Lung (tissue), 14 donors: ENCODE data around the gene GOLGA8H. TPM values are rescaled to one million over a fixed set of nuclear protein-coding genes. Genes with fewer than 3 reads are reported as not detected.
"Not testable (repeated sequence)": the region's sequence is repeated elsewhere in the genome, so short reads cannot be mapped to it uniquely, and the experiment has no call there.

Experiments used
- ATAC-seq: fragments of 200-7000 bp; cut with Tn5 transposase; one replicate; pipeline ENCODE4 v1.9.1; 2020; ENCODE audit warnings: moderate number of reproducible peaks; ENCODE audit not compliant: insufficient read depth, low FRiP score
- DNase-seq, 3 donors: peaks; one replicate each; pipeline ENCODE4 v3.0.0-alpha.2; 2013 to 2017
- H3K27ac ChIP-seq, 2 donors: one replicate each; pipeline ENCODE4 v1.5.1; 2013; ENCODE audit warnings: mild to moderate bottlenecking in 2 of 2, moderate library complexity in 2 of 2, control low read depth in 1 of 2, inconsistent platforms in 1 of 2, low read depth in 1 of 2, low read length in 1 of 2
- H3K27me3 ChIP-seq, 3 donors: one replicate each; pipeline ENCODE4 v1.5.1; 2013; ENCODE audit warnings: low read length in 2 of 3; ENCODE audit not compliant: control insufficient read depth in 3 of 3, insufficient read depth in 3 of 3
- H3K36me3 ChIP-seq, 4 donors: one replicate each; pipeline ENCODE4 v1.5.1; 2013; ENCODE audit warnings: low read length in 4 of 4, mild to moderate bottlenecking in 1 of 4, moderate library complexity in 1 of 4; ENCODE audit not compliant: control insufficient read depth in 4 of 4, insufficient read depth in 4 of 4
- H3K4me1 ChIP-seq, 5 donors: one replicate each; pipeline ENCODE4 v1.5.1; 2013; ENCODE audit warnings: low read length in 5 of 5, mild to moderate bottlenecking in 2 of 5, moderate library complexity in 1 of 5; ENCODE audit not compliant: control insufficient read depth in 5 of 5, insufficient read depth in 5 of 5
- H3K4me3 ChIP-seq: one replicate; pipeline ENCODE4 v1.5.1; 2013; ENCODE audit warnings: mild to moderate bottlenecking, control low read depth, moderate library complexity
- H3K9ac ChIP-seq, 2 donors: one replicate each; pipeline ENCODE4 v1.5.1; 2013; ENCODE audit warnings: low read length in 2 of 2, control low read depth in 1 of 2; ENCODE audit not compliant: insufficient read depth in 1 of 2
- H3K9me3 ChIP-seq, 4 donors: one replicate each; pipeline ENCODE4 v1.5.1; 2013; ENCODE audit warnings: low read length in 3 of 4, mild to moderate bottlenecking in 1 of 4, moderate library complexity in 1 of 4; ENCODE audit not compliant: control insufficient read depth in 4 of 4, insufficient read depth in 3 of 4
- WGBS, 2 donors: extraction: QIAGEN DNeasy Blood & Tissue Kit; methylation state at CpG; one replicate each; pipeline ENCODE4 v1.1.7; 2013; 5-methylcytosine and 5-hydroxymethylcytosine counted together
- long read RNA-seq, 5 donors: transcript quantifications; one replicate each; lab custom pipeline, GENCODE V29; 2026
- polyA plus RNA-seq, 2 donors: library from polyadenylated mRNA; stranded (reverse); fragments of 200-250 nt; gene quantifications; one replicate each; pipeline ENCODE4 v1.2.1, GENCODE V29; 2013
- total RNA-seq, 2 donors: library from RNA; depleted of rRNA in 1 of 2; stranded (reverse); fragments of >200 nt in 1 of 2; gene quantifications; one replicate each; pipeline ENCODE4 v1.2.1, GENCODE V29; 2014 to 2021
- donor health status: Bipolar disorder and iron deficiency.
- donor health status: healthy.
- donor health status: DM: yes; HTN: yes; CAD: no.

GOLGA8H gene, protein sequence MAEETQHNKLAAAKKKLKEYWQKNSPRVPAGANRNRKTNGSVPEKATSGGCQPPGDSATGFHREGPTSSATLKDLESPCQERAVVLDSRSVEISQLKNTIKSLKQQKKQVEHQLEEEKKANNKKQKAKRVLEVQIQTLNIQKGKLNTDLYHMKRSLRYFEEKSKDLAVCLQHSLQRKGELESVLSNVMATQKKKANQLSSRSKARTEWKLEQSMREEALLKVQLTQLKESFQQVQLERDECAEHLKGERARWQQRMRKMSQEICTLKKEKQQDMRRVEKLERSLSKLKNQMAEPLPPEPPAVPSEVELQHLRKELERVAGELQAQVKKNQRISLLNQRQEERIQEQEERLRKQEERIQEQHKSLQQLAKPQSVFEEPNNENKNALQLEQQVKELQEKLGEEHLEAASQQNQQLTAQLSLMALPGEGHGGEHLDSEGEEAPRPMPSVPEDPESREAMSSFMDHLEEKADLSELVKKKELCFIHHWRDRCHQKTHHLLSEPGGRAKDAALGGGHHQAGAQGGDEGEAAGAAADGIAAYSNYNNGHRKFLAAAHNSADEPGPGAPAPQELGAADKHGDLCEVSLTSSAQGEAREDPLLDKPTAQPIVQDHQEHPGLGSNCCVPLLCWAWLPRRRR
- total RNA-seq (1 to 10 TPM; 1.1 to 1.6 TPM), polyA plus RNA-seq (under 1 TPM; 0.39 to 0.96 TPM)
- long read RNA-seq, donor 1, result 0 reads
- long read RNA-seq, donor 2, result 0 reads
- long read RNA-seq, donor 3, result 0 reads
- long read RNA-seq, donor 4, result 0 reads
- long read RNA-seq, donor 5, result 0 reads

- H3K27me3 ChIP-seq, ATAC-seq, H3K9me3 ChIP-seq, DNase-seq, H3K4me3 ChIP-seq, H3K4me1 ChIP-seq, H3K27ac ChIP-seq, H3K9ac ChIP-seq, H3K36me3 ChIP-seq: not testable (repeated sequence)
- WGBS, 2 donors, result 91 to 100% methylated on average over 2 to 7 of the region's 8 CpGs
Measured at GRCh38 chr15:30603796-30604195, at the start of gene GOLGA8H. Gene GOLGA8H, plus strand, starts transcription at chr15:30604028. Its CDS starts 98 bp downstream, at chr15:30604126.

- H3K27ac ChIP-seq, H3K4me3 ChIP-seq, ATAC-seq, H3K9me3 ChIP-seq, H3K27me3 ChIP-seq, H3K9ac ChIP-seq, H3K4me1 ChIP-seq, H3K36me3 ChIP-seq: not testable (repeated sequence)
- peak in 1 of 3 donors; percentile 12 for DNase-seq
- WGBS, 2 donors, result 14% methylated on average over 3 of the region's 6 CpGs; no CpG with 5 or more reads in 1 of the 2 donors
Measured at GRCh38 chr15:30566949-30567348, 36.9 kb upstream of the GOLGA8H start.

GRCh38 chr15:30573012-30573491 lies 30.8 kb upstream of the GOLGA8H start:
- not testable (repeated sequence) for H3K4me1 ChIP-seq, H3K27me3 ChIP-seq, DNase-seq, H3K9ac ChIP-seq, H3K36me3 ChIP-seq, H3K4me3 ChIP-seq, H3K9me3 ChIP-seq, H3K27ac ChIP-seq
- ATAC-seq, result peak; percentile 85
- no CpG with 5 or more reads among the region's 38 CpGs for WGBS, 2 donors

DNA sequence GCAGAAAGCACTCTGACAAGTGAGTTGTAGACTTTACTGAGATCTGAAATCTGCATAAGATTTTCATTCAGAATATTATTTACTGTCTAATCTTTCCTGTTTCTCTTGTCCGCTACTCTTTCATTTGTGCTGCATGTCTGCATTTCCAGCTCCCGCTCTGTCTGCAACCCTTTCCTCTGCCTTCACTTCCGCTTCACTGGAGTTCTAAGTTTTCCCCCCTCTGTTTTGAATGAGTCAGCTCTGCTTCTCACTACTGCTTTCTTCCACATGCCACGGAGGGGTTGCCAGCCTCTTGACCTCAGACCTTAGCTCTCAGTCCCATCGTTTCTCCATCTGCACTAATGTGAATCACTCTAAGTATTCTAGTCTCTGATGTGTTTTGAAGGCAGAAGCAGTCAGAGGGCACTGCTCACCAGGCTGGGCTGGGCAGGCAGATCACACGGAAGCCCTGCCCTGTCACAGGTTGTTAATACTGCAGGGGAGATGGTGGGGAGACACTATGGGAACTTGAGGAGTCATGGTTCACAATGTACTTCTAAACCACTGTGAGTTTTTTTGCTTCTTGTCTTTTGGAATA lies 24.3 kb upstream of the GOLGA8H start:
- H3K9me3 ChIP-seq, ATAC-seq, H3K4me3 ChIP-seq, H3K4me1 ChIP-seq, H3K27ac ChIP-seq, H3K9ac ChIP-seq, H3K27me3 ChIP-seq, H3K36me3 ChIP-seq, DNase-seq: not testable (repeated sequence)
- no CpG with 5 or more reads among the region's 6 CpGs for WGBS, 2 donors

GRCh38 chr15:30580716-30581115 lies 23.1 kb upstream of the GOLGA8H start:
- not testable (repeated sequence) for H3K9me3 ChIP-seq, H3K27ac ChIP-seq, H3K4me3 ChIP-seq, H3K9ac ChIP-seq, H3K27me3 ChIP-seq, DNase-seq, ATAC-seq, H3K36me3 ChIP-seq, H3K4me1 ChIP-seq
- WGBS, 2 donors, result no CpG with 5 or more reads among the region's 4 CpGs

GRCh38 chr15:30598953-30599352 lies 4.9 kb upstream of the GOLGA8H start:
- DNase-seq, H3K27me3 ChIP-seq: not testable (repeated sequence)

GRCh38 chr15:30612271-30612670 lies 8.4 kb downstream of the GOLGA8H start:
- not testable (repeated sequence) for ATAC-seq

More at GRCh38 chr15:30598953-30599352, 4.9 kb upstream of the GOLGA8H start:
- H3K36me3 ChIP-seq, H3K4me1 ChIP-seq, H3K4me3 ChIP-seq, H3K9ac ChIP-seq, H3K9me3 ChIP-seq, ATAC-seq, H3K27ac ChIP-seq: not testable (repeated sequence)
- 6 to 8% methylated on average over 2 of the region's 2 CpGs for WGBS, 2 donors

More at GRCh38 chr15:30612271-30612670, 8.4 kb downstream of the GOLGA8H start:
- 38% methylated on average over 1 of the region's 6 CpGs; no CpG with 5 or more reads in 1 of the 2 donors for WGBS, 2 donors
- not testable (repeated sequence) for H3K4me3 ChIP-seq, H3K4me1 ChIP-seq, DNase-seq, H3K9me3 ChIP-seq, H3K27ac ChIP-seq, H3K9ac ChIP-seq, H3K27me3 ChIP-seq, H3K36me3 ChIP-seq
